Measurements from ENCODE around the gene ZP3.
"Not testable (repeated sequence)": the region's sequence is repeated elsewhere in the genome, so short reads cannot be mapped to it uniquely, and the experiment has no call there.

- TF ChIP-seq POLR2A (IDR thresholded peaks at IDR 0.05), result not testable (repeated sequence)
- peak in 1 of 4 experiments; percentile 21 for TF ChIP-seq CTCF (IDR thresholded peaks at IDR 0.05)
These were observed 36.8 kb downstream of the ZP3 start, which contains the start of gene DTX2 for GRCh38 chr7:76461464-76462101.
